ENCODE data around the gene DAZAP1.

- TF ChIP-seq REST (IDR thresholded peaks at IDR 0.05; ENCODE audit: insufficient read depth in 1 of 2, low read depth in 2 of 2, low read length in 2 of 2) = no peak
- TF ChIP-seq POLR2AphosphoS5 (IDR thresholded peaks at IDR 0.05; ENCODE audit: low read depth, low read length) = no peak
- TF ChIP-seq TAF1 (IDR thresholded peaks at IDR 0.05; ENCODE audit: borderline replicate concordance, insufficient read depth, low read length) = no peak; the same call in 1 of the 2 replicates
Observed at GRCh38 chr19:1407528-1408299, at the start of gene DAZAP1.
